ENCODE data around the gene WRNIP1.

DNA sequence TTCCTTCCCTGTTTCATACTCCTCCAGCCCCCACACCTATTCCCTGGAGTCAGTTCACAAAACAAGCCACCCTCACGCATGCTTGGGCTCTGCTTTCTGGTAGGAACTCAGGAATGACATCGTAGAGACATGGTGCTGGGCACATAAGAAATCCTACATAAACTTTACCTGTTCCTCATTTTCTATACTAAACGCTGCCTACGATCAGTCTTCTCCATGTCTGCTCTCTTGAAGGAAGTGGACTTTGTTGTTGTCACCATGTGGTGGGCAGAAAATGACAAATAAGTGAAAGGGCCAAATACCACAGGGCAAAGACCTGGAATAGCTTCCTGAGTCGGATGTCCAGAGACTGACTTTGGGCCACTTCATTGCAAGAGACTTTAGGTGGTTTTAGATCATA is 24.6 kb upstream of the WRNIP1 start:
- TF ChIP-seq EP300 (IDR thresholded peaks at IDR 0.05), result no peak
- TF ChIP-seq, protein P1, sequence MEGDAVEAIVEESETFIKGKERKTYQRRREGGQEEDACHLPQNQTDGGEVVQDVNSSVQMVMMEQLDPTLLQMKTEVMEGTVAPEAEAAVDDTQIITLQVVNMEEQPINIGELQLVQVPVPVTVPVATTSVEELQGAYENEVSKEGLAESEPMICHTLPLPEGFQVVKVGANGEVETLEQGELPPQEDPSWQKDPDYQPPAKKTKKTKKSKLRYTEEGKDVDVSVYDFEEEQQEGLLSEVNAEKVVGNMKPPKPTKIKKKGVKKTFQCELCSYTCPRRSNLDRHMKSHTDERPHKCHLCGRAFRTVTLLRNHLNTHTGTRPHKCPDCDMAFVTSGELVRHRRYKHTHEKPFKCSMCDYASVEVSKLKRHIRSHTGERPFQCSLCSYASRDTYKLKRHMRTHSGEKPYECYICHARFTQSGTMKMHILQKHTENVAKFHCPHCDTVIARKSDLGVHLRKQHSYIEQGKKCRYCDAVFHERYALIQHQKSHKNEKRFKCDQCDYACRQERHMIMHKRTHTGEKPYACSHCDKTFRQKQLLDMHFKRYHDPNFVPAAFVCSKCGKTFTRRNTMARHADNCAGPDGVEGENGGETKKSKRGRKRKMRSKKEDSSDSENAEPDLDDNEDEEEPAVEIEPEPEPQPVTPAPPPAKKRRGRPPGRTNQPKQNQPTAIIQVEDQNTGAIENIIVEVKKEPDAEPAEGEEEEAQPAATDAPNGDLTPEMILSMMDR (IDR thresholded peaks at IDR 0.05), result no peak
- TF ChIP-seq POLR2AphosphoS5 (IDR thresholded peaks at IDR 0.05), result no peak
- TF ChIP-seq POLR2A (IDR thresholded peaks at IDR 0.05), result no peak

Data from sigmoid colon (tissue), 4 donors.